GM18505 (cell line): Measurements from ENCODE around the gene DCHS2.

Experiments
- ATAC-seq: cut with Tn5 transposase; IDR thresholded peaks from one replicate; pipeline ENCODE4 v1.9.1; 2021; ENCODE audit not compliant: unreplicated experiment
- POLR2A ChIP-seq: IDR thresholded peaks from 4 replicates; pipeline ENCODE4 v1.6.1; 2011; ENCODE audit warnings: borderline replicate concordance; ENCODE audit not compliant: insufficient read depth, insufficient read length; ENCODE audit errors: extremely low read depth

Gene DCHS2

GRCh38 chr4:154335588-154335987 is 156.0 kb downstream of the DCHS2 start:
- no peak for TF ChIP-seq POLR2A
- no peak for ATAC-seq

DNA sequence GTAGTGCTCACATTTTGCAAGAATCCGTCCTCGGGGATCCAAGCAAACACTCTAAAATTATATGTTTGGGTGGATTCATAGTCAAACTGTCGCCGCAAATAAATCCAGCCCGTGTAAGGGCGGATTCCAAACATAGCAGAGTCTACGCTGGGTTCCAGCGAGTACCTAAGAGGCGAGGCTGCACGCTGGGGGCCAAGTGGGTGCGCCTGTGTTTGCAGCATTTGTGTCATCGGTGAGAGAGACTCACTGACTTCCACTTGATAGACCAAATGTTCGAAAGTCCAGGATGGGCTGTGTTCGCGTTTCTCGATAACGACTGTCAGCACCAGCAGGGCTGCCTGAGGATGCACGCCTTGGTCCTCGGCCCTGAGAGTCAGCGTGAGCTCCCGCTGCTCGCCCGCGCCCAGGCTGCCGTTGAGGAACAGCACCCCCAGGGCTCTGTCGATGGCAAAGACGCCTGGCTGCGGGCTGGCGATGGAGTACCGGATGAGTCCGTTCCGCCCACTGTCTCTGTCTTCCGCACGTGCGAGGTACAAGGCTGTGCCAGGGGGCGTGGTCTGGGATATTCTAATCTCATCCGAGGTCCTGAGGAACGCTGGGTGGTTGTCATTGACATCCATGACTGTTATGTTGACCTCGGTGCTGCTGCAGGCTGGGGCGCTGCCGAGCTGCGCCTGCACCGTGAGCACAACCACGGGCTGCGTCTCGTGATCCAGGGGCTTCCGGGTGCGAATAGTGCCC is 158.7 kb downstream of the DCHS2 start:
- no peak for TF ChIP-seq POLR2A
- ATAC-seq, result peak; percentile 92

DNA sequence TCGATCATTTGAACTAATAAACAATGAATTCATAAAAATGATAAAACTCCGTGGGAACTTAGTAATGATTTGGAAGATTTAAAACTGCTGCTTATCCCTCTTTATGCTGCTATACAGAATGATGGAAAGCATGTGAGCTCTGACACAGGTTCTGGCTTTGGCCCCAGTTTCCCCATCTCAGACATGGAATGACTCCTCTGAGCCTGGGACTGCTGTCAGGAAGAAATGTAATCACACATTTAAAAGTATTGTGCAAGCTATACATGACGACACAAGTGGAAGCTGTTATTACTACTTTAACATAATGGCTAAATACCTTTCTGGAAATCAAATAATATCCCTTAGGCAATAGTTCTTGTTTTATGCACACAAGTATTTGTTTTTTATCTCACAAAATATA is 161.7 kb downstream of the DCHS2 start:
- TF ChIP-seq POLR2A, result no peak
- ATAC-seq, result no peak

DNA sequence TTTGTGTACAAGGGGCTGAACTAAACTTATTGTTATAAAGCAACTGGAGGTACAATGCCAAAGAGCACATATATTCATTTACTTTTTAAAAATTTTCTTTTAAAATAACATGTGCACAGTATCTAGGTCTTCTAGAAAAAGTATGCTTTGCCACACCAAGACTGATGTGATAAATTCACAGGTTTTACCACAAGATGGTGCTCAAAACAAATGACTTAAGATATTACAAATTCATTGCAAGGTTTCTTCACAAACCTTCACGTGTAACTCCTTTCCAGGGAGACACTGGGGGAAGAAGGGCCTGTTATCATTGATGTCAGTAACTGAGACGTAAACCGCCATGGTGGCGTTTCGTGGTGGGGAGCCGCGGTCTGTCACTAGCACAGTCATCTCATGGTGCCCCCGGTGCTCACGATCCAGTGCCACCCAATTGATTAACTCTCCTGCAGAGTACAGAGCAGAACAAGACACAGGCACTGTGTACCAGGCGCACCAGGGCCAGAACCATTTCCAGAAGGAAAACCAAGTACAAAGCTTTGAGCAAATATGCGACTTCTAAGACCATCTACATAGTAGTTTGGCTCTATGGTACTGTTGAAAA is 162.2 kb downstream of the DCHS2 start:
- ATAC-seq, result no peak
- no peak for TF ChIP-seq POLR2A

DNA sequence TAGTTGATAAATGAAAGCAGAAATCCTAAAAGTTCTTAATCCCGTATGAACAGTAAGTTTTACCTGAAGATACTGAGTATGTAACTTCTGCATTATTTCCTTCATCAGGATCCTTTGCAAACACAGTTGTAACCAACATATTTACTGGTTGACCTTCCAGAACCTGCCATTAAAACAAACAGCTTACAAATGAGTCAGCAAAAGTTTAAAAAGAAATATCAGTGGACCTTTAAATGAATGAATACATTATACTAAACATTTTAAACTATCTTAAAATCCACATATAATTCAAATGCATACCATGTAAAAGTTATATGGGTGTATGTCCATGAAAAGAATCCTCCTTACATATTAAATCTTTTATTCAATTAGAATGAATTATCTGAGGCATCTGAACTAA is 163.6 kb downstream of the DCHS2 start:
- no peak for ATAC-seq
- TF ChIP-seq POLR2A, result no peak

DNA sequence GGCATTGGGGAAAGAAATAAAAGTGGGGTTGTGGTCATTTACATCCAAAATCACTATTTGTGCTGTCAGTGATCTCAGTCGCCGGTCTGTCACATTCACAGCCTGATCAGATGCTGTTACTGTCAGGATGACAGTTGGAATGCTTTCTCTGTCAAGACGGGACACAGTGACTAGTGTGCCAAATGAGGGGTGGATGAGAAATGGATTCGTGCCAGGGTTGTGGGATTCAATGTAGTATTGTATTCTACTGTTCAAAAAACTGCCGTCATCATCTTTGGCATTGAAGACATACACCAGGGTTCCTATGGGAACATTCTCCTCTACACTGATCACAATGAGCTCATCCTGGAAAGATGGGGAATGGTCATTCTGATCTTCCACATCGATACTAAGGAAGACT is 171.1 kb downstream of the DCHS2 start:
- TF ChIP-seq POLR2A, result no peak
- no peak for ATAC-seq

GRCh38 chr4:154319736-154320135 is 171.9 kb downstream of the DCHS2 start:
- TF ChIP-seq POLR2A, result no peak
- ATAC-seq, result no peak

DNA sequence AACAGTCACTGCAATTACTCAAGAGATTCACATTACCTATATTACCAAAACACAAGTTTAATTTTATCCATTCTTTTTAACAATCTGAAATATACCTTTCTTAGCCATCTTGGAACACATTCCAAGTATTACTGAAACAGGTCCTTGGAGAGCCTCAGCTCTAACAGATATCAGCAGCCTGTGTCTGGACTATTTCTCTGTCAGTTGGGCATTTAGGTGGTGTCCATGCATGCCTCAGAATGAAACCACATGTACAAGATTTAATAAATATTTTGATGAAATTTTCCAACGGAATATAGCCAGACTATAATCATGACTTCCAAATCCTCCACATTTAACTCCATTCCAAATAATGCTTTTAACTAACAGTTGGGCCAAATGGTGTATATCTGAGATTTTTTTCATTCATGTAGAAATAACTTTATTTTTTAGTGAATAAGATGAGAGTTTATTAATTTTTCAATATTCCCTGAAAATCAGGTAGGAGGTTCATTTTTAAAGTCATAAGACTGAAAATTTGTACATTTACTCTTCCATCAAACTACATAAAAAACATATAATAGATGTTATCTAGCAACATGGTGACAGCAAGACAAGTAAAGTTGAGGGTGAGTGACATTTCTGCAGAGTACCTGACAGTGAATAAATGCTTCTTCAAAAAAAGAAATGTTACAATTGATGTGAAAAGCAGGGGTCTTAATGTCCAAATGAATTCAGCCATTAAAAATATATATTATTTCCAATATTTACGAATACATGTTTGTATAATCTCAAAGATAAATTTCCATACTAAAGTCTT is 174.2 kb downstream of the DCHS2 start:
- no peak for ATAC-seq
- TF ChIP-seq POLR2A, result no peak

- no peak for TF ChIP-seq POLR2A
- ATAC-seq, result no peak
Measured at GRCh38 chr4:154315741-154316140, 175.9 kb downstream of the DCHS2 start.

DNA sequence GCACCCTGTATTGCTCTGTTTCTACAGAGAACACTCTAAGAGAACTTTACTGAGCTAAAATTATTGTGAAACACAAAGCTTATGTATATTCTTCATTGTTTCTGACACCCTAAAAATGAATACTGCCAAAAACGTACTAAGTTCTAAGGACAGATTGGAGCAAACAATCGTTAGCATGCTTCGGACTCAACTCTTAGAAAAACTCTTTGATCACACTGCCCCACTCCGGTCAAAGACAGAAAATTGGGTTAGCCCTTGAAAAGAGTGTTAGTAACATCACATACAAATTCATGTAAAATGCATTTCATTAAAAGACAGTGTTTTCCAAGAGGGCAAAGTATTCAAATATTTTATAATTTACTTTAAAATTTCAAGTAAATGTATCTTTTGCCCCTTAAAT is 177.4 kb downstream of the DCHS2 start:
- ATAC-seq, result no peak
- TF ChIP-seq POLR2A, result no peak

GRCh38 chr4:154313004-154313585 is 178.5 kb downstream of the DCHS2 start:
- no peak for ATAC-seq
- TF ChIP-seq POLR2A, result no peak

DNA sequence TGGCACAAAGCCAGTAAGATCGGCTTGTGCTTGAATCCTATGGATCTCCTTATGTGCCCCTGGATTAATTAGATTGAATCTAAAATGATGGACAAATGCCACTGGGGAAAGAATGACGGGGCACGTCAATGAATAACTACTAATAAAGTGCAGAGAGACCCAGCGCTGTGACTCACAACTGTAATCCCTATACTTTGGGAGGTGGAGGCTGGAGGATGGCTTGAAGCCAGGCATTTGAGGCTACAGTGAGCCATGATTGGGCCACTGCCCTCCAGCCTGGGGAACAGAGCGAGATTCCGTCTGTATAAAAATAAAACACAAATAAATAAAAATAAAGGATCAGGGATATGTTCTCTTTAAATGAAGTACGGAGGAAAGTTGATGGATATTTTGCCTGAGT is 179.4 kb downstream of the DCHS2 start:
- ATAC-seq, result no peak
- TF ChIP-seq POLR2A, result no peak

GRCh38 chr4:154310578-154310977 is 181.0 kb downstream of the DCHS2 start:
- ATAC-seq, result no peak
- TF ChIP-seq POLR2A, result no peak
